Islet of Langerhans (tissue), 1 donor: ENCODE results near the gene CD300LF.

Experiments
- FAIRE-seq: peaks from one replicate; lab custom pipeline; 2011; peaks lifted over from hg19 to GRCh38; lab: Jason Lieb, UNC

The CD300LF gene

DNA sequence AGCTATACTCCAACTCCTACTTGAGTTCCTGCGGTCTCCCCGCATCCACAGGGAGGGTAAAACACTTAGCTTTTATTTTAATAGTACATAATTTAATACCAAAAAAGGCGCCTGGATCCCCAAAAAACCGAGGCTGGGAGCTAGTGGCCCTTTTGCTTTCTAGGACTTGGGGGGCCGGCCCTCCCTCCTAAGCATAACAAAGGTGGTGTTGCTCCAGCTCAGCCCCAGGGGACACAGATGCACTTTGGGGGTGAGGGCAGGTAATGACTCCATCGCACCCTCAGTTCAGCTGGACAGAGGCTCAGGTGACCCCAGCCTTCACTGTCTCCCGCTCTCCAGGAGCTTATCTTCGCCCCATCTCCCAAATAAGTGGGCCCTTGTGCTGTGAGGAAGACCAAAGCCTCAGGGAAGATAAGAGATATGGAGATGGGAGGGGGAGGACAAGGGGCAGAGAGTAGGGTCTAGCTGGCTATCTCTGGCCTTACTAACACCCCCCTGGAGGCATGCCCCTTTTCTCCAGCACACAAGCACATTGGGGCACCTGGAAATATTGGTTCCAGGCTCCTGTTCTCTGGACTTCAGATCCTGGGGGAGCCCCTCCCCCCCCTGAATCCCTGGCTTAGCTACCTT is 32.9 kb upstream of the CD300LF start:
- no peak for FAIRE-seq

DNA sequence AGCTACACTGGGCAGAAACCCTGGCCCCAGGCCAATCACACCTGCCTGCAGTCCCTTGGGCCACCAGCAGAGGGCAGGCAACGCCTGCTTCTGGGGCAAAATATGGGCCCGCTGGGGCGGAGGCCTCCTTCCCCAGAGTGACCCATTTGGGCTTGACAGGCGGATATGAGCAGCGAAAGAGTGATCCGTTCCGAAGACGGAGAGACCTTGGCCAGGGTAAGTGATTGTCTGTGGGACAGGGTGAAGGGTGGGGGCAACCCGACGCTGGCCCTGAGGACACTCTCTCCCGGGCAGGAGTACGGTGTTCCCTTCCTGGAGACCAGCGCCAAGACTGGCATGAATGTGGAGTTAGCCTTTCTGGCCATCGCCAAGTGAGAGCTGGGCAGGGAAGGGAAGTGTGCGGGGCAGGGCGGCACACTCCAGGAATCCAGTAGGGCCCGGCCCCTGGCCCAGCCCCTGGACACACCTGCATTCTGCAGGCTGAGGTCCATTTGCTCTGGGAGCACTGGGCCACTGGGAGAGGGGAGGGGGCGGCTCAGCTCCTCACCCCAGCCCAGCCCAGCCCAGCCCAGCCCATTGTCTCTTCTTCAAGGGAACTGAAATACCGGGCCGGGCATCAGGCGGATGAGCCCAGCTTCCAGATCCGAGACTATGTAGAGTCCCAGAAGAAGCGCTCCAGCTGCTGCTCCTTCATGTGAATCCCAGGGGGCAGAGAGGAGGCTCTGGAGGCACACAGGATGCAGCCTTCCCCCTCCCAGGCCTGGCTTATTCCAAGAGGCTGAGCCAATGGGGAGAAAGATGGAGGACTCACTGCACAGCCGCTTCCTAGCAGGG is 32.2 kb upstream of the CD300LF start:
- FAIRE-seq: no peak

DNA sequence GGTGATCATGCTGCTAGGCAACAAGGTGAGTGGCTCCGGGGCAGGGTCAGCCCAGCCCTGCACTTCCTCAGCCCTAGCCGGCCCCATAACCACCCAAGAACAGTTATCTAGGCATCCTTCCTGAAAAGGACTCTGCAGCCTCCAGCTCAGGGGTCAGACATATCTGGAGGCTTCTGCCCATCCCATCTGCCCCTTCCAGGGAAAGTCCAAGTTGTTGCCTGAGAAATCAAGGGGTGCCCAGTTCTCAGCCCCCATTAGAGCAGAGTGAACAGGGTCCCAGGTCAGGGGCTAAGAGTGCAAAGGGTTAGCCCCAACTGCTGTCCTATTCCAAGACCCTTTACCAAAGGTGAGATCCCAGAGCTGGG is 31.6 kb upstream of the CD300LF start:
- FAIRE-seq: no peak

DNA sequence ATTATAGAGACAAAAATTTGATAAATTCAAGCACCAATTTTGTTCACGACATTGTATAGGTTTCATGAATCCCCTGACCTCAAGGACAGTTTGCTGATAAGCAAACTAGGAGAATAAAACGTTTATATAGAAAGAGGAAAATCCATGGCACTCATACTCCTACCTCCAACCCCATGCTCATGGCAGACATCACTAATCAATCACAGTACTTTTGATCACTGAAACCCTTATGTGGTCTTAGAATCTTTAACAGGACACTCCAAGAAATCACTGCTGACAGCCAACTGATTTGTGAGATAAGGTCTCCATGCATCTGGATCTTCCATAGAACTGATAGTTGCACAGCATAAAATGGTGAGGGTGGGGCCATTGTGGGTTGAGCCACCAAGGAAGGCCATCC is 31.0 kb upstream of the CD300LF start:
- FAIRE-seq: no peak

DNA sequence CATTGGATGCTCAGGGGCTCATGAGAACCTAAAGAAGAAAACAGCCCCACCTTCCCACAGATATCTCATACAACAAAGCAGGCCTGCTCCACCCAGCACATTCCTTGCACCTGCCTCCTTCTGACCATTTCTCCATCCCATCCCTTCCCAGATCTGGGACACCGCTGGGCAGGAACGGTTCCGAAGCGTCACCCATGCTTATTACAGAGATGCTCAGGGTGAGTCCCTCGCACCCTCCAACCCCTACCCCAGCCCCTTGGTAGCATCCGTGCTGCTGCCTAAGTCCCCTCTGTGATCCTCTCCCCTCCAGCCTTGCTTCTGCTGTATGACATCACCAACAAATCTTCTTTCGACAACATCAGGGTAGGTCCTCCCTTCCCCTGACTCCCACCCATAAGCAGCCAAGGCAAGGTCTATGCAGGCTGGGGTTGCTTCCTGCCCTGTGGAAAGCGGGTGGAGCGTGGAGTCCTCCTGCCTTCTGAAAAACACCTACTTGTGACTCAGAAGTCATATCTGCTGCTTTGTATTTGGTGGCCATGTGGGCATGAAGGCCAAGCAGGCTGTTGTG is 30.3 kb upstream of the CD300LF start:
- FAIRE-seq: no peak

DNA sequence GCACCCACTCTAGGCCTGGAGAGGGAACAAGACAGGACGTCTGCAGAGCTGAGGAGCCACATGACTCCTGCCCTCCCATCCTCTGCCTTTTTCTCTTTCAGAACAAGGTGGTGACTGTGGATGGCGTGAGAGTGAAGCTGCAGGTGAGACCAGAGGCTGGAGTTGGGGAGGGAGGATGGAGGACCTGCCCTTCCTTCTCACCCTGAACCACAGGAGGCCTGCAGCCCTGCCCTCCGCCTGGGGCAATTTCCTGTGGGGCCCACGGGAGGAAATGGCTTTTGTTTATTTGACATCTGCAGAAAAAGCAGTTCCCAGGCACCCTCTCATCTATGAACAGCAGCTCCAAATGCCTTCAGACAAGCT is 29.4 kb upstream of the CD300LF start:
- FAIRE-seq: no peak

DNA sequence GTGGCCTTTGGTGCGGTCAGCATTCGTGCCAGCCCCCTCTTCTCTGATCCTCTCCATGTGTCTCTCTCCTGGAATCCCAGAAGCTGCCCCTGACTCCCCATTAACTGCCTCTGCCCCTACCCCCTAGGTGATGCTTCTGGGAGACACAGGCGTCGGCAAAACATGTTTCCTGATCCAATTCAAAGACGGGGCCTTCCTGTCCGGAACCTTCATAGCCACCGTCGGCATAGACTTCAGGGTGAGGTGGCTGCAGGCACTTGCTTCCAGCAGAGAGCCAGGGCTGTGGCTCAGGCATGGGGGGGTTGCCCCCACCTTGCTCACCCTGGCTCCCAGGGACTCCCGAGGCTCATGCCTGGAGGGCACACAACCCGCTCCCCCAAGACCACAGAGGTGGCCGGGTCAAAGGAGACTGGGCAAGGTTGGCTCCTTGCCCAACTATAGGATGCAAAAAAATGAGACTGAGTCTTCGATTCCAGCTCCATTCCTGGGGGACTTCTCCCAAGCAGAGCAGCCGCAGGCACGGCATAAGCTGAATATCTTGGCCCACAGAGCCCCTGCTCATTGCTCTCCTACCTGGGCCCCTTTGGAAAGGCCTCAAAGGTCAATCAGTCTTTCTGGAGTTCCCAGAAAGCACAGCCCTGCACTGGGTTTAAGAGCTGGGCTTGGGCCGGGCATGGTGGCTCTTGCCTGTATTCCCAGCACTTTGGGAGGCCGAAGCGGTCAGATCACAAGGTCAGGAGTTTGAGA is 28.1 kb upstream of the CD300LF start:
- no peak for FAIRE-seq

DNA sequence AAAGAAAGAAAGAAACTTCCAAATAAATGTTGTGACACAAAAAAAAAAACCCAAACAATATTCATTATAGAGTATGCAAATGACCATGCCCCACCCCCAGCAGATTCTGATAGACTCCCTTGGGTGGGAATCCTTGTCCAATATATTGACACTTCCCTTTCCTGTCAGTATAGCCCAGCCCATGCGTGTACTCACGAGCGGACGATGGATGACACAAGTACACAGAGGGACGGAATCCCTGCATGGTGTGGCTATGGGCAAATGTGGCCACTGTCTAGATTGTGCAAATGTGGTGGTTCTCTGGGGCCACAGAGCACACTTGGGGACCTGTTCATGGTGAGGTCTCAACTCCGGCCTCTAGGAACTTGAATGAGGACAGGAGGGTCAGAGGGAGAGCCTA is 27.4 kb upstream of the CD300LF start:
- no peak for FAIRE-seq

DNA sequence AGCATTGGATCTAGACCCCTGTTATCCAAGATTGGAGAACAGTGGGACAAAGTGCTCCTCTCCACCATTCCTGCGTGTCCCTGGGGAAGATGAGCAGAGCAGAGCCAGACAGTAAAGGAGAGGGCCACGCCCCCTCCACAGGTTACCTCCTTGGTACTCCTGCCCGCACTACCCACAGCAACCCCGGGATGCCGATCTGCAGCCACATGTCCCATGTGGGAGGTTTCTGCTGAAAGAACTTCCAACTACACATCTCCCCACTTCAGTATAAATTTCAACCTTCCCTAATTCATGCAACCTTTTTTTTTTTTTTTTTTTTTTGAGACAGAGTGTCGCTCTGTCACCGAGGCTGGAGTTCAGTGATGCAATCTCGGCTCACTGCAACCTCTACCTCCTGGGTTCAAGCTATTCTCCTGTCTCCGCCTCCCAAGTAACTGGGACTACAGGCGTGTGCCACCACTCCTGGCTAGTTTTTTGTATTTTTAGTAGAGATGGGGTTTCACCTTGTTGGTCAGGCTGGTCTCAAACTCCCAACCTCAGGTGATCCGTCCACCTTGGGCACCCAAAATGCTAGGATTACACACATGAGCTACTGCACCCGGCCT is 26.6 kb upstream of the CD300LF start:
- FAIRE-seq: no peak

DNA sequence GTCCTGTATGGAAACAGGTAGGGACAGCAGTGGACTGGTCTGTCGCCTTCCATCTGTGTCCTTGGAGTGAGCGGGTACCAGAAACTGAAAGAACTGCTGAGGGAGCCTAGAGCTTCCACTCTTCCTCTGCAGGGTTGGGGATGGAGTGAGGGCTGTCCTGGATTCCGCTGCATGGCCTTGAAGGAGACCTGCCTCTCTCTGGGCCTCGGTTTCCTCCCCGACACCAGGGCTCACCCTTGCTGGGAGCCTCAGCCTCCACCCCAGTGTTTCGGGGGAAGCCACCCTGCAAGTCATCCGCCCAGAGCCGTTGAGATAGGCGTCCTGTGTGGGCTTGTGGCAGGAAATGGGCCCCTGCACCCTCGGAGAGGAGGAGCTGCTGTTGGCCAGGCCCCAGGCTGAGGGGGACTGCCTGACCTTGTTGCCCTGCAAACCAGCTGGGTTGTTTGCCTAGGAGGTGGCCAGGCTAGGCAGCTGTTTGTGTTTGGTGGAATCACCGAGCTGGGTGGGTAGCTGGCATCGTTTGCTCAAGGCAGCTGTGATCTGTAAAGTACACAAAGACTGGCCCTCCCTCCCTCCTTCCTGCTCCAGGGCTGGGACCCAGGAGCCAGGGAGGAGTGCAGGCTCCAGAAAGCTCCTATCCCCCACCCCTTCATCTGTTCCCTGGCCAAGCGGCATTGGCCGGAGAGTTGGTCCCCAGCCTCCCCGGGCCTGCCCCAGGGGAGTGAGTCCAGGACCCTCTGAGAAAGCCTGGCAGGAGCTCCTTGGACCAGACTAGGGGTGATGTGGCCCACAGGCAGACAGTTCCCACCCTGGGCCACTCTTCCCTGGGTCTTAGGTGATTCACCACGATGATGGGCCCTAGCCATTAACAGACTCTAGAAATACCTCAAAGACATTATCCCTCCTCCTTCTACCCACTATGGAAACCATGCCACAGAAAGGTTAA is 25.6 kb upstream of the CD300LF start:
- FAIRE-seq: no peak

DNA sequence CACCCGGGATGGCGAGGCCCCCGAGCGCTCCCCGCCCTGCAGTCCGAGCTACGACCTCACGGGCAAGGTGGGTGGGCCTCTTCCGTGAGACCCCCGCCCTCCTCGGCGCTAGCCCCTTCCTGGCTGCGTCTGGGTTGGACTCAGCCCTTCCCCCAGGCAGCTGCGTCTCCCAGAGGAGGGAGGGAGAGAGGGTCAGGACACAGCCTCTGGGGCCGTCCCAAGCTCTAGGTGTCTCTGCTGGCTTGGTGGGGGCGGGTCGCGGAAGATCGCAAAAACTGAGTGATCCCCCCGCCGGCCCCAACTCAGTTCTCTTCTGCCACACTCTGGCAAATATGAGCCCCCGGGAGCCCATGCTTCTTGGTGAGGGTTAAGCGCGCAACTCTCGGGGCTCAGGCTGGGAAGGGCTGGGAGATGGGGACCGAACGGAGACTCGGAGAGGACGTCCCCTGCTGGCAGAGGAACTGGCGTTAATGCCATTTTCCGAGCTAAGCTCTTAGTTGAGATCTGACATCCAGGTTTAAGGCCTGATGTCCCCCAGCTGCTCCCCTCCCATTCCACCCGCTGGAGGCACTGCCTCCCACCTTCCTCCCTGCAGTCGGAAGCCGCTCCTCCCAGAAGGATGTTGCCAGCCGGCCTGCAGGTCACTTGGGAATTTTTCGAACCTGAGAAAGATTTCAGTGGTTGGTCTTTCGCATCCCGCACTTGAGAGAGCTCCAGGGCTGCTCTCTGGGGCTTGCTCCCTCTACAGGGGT is 24.8 kb upstream of the CD300LF start:
- no peak for FAIRE-seq

DNA sequence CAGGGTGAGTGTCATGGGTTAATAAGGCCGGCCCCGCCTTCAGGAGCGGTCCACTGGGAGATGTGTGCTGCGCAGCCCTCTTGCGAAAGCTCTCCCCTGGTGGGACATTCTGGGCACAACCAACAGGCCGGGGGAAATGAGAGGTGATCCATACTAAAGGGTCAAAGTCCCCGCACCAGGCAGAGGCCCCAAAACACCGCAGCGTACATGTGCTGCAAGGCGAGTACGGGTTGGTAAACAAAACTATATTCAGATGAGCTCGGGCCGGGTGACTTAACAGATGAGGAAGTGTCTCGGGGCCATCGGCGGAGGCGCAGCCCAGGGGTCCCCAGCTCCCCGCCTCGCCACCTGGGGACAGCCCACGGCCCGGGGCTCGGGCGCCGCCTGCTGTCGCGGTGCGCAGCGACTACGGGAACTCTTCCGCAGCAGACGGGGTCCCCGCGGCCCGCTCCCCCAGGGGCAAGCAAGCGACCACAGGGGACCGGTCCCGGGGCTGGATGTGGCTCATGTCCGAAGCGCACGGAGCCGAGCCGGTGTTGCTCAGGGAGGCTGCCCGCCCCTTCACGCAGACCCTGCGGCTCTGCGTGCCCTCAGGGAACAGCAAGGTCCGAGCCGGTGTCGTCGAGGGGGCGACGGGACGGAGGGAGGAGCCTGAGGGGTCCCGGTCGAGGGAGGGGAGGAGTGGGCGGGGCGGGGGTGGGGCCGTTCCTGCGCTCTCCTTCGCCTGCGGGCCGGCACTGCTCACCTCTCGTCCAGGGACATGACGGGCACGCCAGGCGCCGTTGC is 24.0 kb upstream of the CD300LF start, which contains the start of gene RAB37:
Gene RAB37 (plus strand): TSS at position 744 of the 786 bp plus-strand sequence. CDS start 17 bp downstream, at position 761.
- FAIRE-seq: no peak

DNA sequence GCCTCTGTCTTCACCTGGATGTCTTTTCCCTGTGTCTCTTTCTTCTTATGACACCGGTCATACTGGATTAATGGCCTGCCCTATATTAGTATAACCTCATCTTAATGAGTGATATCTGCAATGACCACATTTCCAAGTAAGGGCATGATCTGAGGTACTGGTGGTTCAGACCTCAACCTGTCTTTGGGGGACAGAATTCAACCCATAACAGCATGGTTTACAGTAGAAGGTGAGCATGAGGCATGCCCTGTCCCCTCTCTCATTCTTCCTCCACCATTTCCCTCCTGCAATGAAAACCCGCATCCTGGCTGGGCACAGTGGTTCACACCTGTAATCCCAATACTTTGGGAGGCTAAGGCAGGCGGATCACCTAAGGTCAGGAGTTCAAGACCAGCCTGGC is 21.5 kb upstream of the CD300LF start:
- no peak for FAIRE-seq

DNA sequence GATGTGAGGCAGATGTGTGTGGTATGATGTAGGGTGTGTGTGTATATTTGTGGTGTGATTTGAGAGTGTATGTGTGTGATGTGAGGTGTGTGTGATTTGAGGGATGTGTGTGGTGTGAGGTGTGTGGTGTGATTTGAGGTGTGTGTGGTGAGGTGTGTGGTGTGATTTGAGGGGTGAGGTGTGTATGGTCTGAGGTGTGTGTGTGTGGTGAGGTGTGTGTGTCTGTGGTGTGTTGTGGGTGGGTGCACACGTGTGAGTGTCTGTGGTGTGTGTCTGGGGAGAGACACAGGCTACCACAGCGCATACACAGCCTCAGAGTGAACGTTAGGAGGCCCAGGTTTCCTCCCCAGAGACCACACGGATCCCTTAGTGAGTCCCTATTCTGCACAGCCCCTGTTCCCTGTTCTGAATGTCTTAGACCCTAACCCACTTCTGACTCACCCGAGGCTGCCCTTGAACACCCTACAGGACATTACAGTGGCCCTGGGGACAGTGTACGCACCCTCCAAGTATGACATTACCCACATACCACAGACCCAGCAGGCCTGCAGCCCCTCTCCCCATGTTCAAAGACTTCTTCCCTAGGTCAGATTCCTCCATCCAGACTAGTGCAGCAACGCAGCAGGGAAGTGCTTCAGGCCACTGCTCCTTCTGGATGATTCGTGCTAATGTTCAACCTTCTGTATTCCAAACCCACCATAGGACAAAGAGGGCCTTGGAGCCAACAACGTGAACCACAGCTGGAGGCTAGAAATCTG is 20.8 kb upstream of the CD300LF start:
- FAIRE-seq: no peak

DNA sequence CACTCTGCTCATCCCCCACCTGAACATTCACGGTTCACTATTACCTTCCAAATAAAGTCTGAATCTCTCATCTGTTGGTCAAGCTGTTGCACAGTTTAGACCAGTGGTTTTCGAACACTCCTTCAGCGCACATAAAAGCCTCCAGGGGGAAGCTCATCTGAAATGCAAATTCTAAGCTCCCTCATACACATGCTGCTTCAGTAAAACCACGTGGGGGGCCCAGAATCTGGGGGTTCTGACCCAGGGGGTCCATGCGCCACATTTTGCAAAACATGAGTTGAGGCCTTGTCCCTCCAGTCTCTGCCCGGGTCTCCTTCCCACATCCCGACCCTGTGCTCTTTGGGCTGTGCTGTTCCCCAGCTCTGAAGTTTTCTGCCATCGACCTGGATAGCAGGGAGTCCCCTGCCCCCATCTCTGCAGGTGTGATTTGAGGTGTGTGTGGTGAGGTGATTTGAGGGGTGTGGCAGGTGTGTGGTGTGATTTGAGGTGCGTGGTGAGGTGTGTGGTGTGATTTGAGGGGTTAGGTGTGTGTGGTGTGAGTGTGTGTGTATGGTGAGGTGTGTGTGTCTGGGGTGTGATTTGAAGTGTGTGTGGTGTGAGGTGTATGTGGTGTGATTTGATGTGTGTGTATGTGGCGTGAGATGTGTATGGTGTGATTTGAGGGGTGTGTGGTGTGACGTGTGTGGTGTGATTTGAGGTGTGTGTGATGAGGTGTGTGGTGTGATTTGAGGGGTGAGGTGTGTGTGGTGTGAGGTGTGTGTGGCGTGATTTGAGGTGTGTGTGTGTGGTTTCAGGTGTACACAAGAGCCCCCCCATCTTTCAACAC is 19.5 kb upstream of the CD300LF start:
- FAIRE-seq: no peak

DNA sequence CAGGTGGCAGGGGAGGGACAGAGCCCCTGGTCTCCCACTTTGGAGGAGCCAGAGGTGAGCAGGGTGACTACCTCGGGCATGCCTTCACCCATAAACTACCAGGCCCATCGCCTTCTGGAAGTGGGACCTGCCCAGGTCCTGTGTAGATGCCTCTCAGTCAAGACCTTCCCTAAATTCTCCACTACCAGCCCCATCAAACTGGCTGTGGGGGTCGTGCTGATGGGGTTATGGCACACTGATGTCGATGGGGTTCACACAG is 18.6 kb upstream of the CD300LF start:
- FAIRE-seq: no peak

DNA sequence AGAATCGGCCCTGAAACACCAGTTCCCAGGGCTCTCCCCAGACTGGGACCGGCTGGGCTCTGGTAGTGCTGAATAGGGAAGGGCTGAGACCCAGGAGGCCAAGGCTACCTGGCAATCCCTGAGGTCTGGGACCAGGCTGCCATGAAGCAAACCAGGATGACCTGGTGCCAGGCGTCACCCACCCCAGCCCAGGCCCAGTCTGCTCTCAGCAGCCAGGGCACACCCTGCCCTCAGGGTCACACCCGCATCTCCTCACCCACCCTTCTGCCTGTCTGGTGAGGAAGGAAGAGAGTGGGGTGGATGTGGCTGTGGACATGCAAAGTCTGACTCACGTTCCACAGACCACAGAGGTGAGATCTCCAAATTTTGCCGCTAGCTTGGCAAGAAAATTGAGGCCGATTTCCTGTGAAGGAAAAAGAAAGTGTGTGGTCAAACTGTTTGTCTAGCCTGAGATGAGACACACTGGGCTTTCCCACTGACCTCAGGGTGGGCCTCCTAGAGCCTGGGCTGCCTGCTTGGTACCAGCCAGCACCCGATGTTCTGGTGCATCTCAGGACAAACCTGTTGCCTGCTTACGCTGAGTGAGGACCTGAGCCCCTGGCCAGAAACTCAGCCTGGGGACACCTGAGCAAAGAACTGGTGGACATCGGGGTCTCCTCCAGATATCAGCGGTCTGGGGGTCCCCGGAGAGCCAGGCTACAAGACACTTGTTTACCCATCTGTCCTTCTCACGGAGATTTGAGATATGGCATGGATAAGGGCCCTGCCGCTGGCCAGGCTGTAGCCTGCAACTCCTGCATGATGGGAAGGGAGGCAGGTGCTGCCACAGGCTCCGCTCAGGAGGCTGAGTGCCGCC is 18.0 kb upstream of the CD300LF start:
- FAIRE-seq: no peak

DNA sequence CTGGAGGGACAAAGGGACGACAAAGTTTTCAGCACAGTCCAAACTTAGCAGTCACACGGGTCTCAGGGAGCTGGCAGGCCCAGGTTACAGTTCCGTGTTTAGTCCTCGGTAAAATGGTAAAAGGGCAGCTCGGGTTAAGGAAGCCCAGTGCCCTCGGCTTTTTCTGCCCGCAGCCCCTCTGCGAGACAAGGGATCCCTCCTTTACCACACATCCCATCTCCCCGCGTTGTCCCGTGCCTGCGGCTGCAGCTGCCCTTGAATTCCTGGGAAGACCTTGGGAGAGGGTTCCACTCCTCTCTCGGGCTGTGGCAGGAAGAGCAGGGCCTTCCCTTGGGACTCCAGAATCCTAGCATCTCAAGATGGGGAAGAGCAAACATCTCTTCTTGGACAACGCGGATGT is 17.1 kb upstream of the CD300LF start:
- no peak for FAIRE-seq
